Measurements from ENCODE around the gene TCF7L2.

GRCh38 chr10:113130014-113130641, 180.1 kb downstream of the TCF7L2 start:
- TF ChIP-seq POLR2A (IDR thresholded peaks at IDR 0.05) (no peak), CTCF (IDR thresholded peaks at IDR 0.05) (no peak)

Measured in tibial nerve (tissue), 3 donors.